ENCODE measurements around the gene THRB. TPM values are rescaled to one million over a fixed set of nuclear protein-coding genes. Genes with fewer than 3 reads are reported as not detected.

Gene THRB
- total and polyA plus RNA-seq, 2 experiments from 2014 or later, result 0.49 to 0.57 TPM

- Histone ChIP-seq H3K27me3 (no peaks in the 10 kb centered on the region), H3K9me3 (ENCODE audit: low read depth) (no peaks in the 10 kb centered on the region), H3K36me3 (no peaks in the 10 kb centered on the region), H3K4me1 (ENCODE audit: low read depth) (no peaks in the 10 kb centered on the region), H3K4me3 (no peak overlapping the region), H3K27ac (no peak overlapping the region)
- no peak for TF ChIP-seq CTCF (IDR thresholded peaks at IDR 0.05; ENCODE audit: low read depth, low read length)
- DNase-seq (ENCODE audit: low read depth in 1 of 2, low spot score in 1 of 2), result peak in 1 of 2 donors; percentile 19
Observed at GRCh38 chr3:24343084-24343783, 151.4 kb downstream of the THRB start.

- Histone ChIP-seq H3K4me3 (no peak overlapping the region), H3K4me1 (ENCODE audit: low read depth) (no peaks in the 10 kb centered on the region), H3K27ac (no peak overlapping the region), H3K27me3 (no peaks in the 10 kb centered on the region), H3K9me3 (ENCODE audit: low read depth) (no peaks in the 10 kb centered on the region), H3K36me3 (no peaks in the 10 kb centered on the region)
- no peak for TF ChIP-seq CTCF (IDR thresholded peaks at IDR 0.05; ENCODE audit: low read depth, low read length)
- DNase-seq (ENCODE audit: low read depth in 1 of 2, low spot score in 1 of 2), result no peak
Observed at GRCh38 chr3:24342275-24342674, 152.4 kb downstream of the THRB start.

- no peak for TF ChIP-seq CTCF (IDR thresholded peaks at IDR 0.05; ENCODE audit: low read depth, low read length)
- H3K4me1 ChIP-seq (ENCODE audit: low read depth), result no peaks in the 10 kb centered on the region
- H3K27ac ChIP-seq, result no peak overlapping the region
- H3K36me3 ChIP-seq, result no peaks in the 10 kb centered on the region
- H3K27me3 ChIP-seq, result no peaks in the 10 kb centered on the region
- H3K4me3 ChIP-seq, result no peak overlapping the region
- DNase-seq (ENCODE audit: low read depth in 1 of 2, low spot score in 1 of 2), result no peak
- no peaks in the 10 kb centered on the region for H3K9me3 ChIP-seq (ENCODE audit: low read depth)
Observed at GRCh38 chr3:24341668-24342067, 153.0 kb downstream of the THRB start.

- no peaks in the 10 kb centered on the region for H3K27me3 ChIP-seq
- TF ChIP-seq CTCF (IDR thresholded peaks at IDR 0.05; ENCODE audit: low read depth, low read length), result no peak
Observed at GRCh38 chr3:24340966-24341365, 153.7 kb downstream of the THRB start.

GRCh38 chr3:24340161-24340560 lies 154.5 kb downstream of the THRB start:
- no peak for DNase-seq (ENCODE audit: low read depth in 1 of 2, low spot score in 1 of 2)
- Histone ChIP-seq H3K9me3 (ENCODE audit: low read depth) (no peaks in the 10 kb centered on the region), H3K27me3 (no peaks in the 10 kb centered on the region), H3K4me1 (ENCODE audit: low read depth) (no peaks in the 10 kb centered on the region), H3K4me3 (no peak overlapping the region), H3K36me3 (no peaks in the 10 kb centered on the region), H3K27ac (no peak overlapping the region)
- no peak for TF ChIP-seq CTCF (IDR thresholded peaks at IDR 0.05; ENCODE audit: low read depth, low read length)

More at GRCh38 chr3:24340966-24341365, 153.7 kb downstream of the THRB start:
- no peak for DNase-seq (ENCODE audit: low read depth in 1 of 2, low spot score in 1 of 2)
- Histone ChIP-seq H3K4me3 (no peak overlapping the region), H3K4me1 (ENCODE audit: low read depth) (no peaks in the 10 kb centered on the region), H3K27ac (no peak overlapping the region), H3K9me3 (ENCODE audit: low read depth) (no peaks in the 10 kb centered on the region), H3K36me3 (no peaks in the 10 kb centered on the region)
